B cell (primary cell): Measurements from ENCODE around the gene ZNF883.

Experiments used
- CTCF ChIP-seq: fragments of 200-600 bp; IDR thresholded peaks from one replicate; pipeline ENCODE4 v1.8.0; 2022; ENCODE audit warnings: antibody characterized with exemption, mild to moderate bottlenecking
- EZH2 ChIP-seq: IDR thresholded peaks from 2 replicates; pipeline ENCODE4 v1.6.1; 2012; ENCODE audit warnings: borderline replicate concordance, low read depth, mild to moderate bottlenecking, moderate library complexity, low read length; ENCODE audit not compliant: insufficient read depth, poor library complexity, severe bottlenecking

- no peak for TF ChIP-seq CTCF
- no peak for TF ChIP-seq EZH2
These were observed 72.6 kb downstream of the ZNF883 start for GRCh38 chr9:112939418-112939817.
